IPS DF 6.9 (cell line): Measurements from ENCODE around the gene NUTM2A.
"Not testable (repeated sequence)": the region's sequence is repeated elsewhere in the genome, so short reads cannot be mapped to it uniquely, and the experiment has no call there.

Source experiments
- DNase-seq: peaks from one replicate; pipeline ENCODE4 v3.0.0-alpha.2; 2013; ENCODE audit warnings: low read depth, low spot score
- H3K27ac ChIP-seq: one replicate; pipeline ENCODE4 v1.5.1; 2013; ENCODE audit warnings: low read length, control low read depth
- H3K27me3 ChIP-seq: 2 replicates; pipeline ENCODE4 v1.6.1; 2013; ENCODE audit warnings: mild to moderate bottlenecking, low read length; ENCODE audit not compliant: control insufficient read depth, insufficient read depth
- H3K36me3 ChIP-seq: 2 replicates; pipeline ENCODE4 v1.6.1; 2013; ENCODE audit warnings: low read length; ENCODE audit not compliant: control insufficient read depth, insufficient read depth
- H3K4me1 ChIP-seq: 2 replicates; pipeline ENCODE4 v1.6.1; 2013; ENCODE audit warnings: low read length; ENCODE audit not compliant: control insufficient read depth, insufficient read depth
- H3K4me3 ChIP-seq: 2 replicates; pipeline ENCODE4 v1.5.1; 2013; ENCODE audit warnings: mild to moderate bottlenecking, low read length
- H3K9me3 ChIP-seq: 2 replicates; pipeline ENCODE4 v1.6.1; 2013; ENCODE audit warnings: low read length, inconsistent platforms; ENCODE audit not compliant: control insufficient read depth, insufficient read depth
- WGBS: extraction: QIAGEN DNeasy Blood & Tissue Kit; methylation state at CpG from one replicate; pipeline ENCODE4 v1.1.7; 2013; ENCODE audit warnings: mixed read lengths, missing lambda C conversion rate; ENCODE audit not compliant: insufficient read length, insufficient coverage; 5-methylcytosine and 5-hydroxymethylcytosine counted together

Gene NUTM2A, protein sequence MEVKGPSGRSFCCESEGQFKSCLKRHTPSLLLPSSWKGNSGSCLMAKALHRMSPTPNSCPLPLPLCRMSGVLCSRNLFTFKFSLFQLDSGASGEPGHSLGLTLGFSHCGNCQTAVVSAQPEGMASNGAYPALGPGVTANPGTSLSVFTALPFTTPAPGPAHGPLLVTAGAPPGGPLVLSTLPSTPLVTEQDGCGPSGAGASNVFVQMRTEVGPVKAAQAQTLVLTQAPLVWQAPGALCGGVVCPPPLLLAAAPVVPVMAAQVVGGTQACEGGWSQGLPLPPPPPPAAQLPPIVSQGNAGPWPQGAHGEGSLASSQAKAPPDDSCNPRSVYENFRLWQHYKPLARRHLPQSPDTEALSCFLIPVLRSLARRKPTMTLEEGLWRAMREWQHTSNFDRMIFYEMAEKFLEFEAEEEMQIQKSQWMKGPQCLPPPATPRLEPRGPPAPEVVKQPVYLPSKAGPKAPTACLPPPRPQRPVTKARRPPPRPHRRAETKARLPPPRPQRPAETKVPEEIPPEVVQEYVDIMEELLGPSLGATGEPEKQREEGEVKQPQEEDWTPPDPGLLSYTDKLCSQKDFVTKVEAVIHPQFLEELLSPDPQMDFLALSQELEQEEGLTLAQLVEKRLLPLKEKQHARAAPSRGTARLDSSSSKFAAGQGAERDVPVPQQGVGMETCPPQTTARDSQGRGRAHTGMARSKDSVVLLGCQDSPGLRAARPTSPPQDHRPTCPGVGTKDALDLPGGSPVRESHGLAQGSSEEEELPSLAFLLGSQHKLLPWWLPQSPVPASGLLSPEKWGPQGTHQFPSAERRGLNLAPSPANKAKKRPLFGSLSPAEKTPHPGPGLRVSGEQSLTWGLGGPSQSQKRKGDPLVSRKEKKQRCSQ

DNA sequence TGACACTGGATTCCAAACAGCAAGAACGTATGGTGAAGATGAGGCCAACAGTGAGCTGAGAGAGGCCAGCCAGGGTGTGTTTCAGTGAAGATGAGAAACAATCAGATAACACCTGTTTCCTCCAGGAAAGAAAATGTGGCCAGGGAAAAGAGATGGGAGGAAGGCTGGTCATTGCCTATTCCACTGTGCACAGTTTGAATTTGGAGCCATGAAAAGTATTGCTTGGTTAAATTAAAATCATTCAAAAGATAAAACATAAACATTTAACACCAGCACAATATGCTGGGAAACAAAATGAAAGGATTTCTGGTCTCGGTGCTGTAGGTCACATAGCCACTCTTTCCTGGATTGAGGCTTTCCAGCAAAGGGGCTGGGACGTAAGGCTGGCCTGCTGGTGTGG lies at the start of gene NUTM2A:
TSS of gene NUTM2A (plus strand) at position 301 of the 400 bp plus-strand sequence. CDS start 383 bp downstream, outside the sequence.
- H3K27me3 ChIP-seq, H3K36me3 ChIP-seq, H3K27ac ChIP-seq, H3K9me3 ChIP-seq, H3K4me1 ChIP-seq, H3K4me3 ChIP-seq, DNase-seq: not testable (repeated sequence)
- WGBS: no CpG with 5 or more reads among the region's 3 CpGs

- not testable (repeated sequence) for H3K9me3 ChIP-seq, DNase-seq, H3K4me3 ChIP-seq, H3K4me1 ChIP-seq, H3K27me3 ChIP-seq, H3K36me3 ChIP-seq, H3K27ac ChIP-seq
- WGBS: no CpG with 5 or more reads among the region's 3 CpGs
These were observed 47.7 kb upstream of the NUTM2A start for GRCh38 chr10:87177587-87177986.

GRCh38 chr10:87184421-87184820 lies 40.8 kb upstream of the NUTM2A start:
- no CpG with 5 or more reads among the region's 6 CpGs for WGBS
- not testable (repeated sequence) for H3K27me3 ChIP-seq, DNase-seq, H3K36me3 ChIP-seq, H3K9me3 ChIP-seq, H3K4me3 ChIP-seq, H3K4me1 ChIP-seq, H3K27ac ChIP-seq

GRCh38 chr10:87186016-87186415 lies 39.2 kb upstream of the NUTM2A start:
- not testable (repeated sequence) for H3K27me3 ChIP-seq, H3K27ac ChIP-seq, H3K9me3 ChIP-seq, H3K4me1 ChIP-seq, H3K36me3 ChIP-seq, H3K4me3 ChIP-seq, DNase-seq
- no CpG with 5 or more reads among the region's 4 CpGs for WGBS

DNA sequence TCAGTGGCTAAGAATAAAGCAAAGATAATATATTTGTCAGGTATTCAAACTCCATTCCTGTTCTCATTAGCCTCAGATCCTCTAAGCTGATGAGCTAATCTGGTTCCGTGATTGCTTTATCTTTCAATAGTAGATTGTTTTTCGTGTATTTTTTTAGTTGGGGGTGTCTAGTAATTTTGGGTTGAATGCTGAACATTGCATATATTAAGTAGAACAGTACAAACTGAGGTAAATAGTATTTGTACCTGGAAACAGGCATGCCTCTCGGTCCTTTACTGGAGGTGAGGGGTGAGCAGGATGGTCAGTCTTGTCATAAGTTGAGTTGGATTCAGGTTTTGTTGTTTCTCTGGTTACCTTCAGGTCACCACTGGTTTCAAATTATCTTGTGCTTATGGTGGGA lies 37.7 kb upstream of the NUTM2A start:
- H3K4me1 ChIP-seq, H3K27me3 ChIP-seq, DNase-seq, H3K36me3 ChIP-seq, H3K9me3 ChIP-seq, H3K27ac ChIP-seq, H3K4me3 ChIP-seq: not testable (repeated sequence)
- 100% methylated on average over 1 of the region's 3 CpGs for WGBS

GRCh38 chr10:87191841-87192240 lies 33.4 kb upstream of the NUTM2A start:
- not testable (repeated sequence) for H3K4me1 ChIP-seq, H3K4me3 ChIP-seq, H3K36me3 ChIP-seq, DNase-seq, H3K27me3 ChIP-seq, H3K27ac ChIP-seq, H3K9me3 ChIP-seq
- WGBS: no CpG with 5 or more reads among the region's 3 CpGs

DNA sequence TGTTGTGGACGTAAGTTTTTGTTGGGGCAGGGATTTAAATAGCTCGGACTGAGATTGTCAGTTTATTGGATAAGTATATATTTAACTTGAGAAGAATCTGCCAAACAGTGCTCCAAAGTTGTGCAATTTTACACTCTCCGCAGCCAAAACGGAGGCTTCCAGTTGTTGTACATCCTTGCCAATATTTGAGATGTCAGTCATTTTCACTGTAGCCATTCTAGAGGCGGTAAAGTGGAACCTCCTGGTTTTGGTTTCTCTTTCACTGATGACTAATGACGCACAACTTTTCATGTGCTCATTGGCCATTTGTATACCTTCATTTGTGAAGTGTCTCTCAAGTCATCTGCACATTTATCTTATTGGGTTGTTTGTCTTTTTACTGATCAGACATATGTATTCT lies 24.3 kb upstream of the NUTM2A start:
- not testable (repeated sequence) for H3K4me1 ChIP-seq, DNase-seq, H3K27me3 ChIP-seq, H3K4me3 ChIP-seq, H3K27ac ChIP-seq, H3K9me3 ChIP-seq, H3K36me3 ChIP-seq
- no CpG with 5 or more reads among the region's 6 CpGs for WGBS

GRCh38 chr10:87204801-87205200 lies 20.4 kb upstream of the NUTM2A start:
- H3K27me3 ChIP-seq, H3K4me1 ChIP-seq, H3K4me3 ChIP-seq, H3K27ac ChIP-seq, H3K36me3 ChIP-seq, DNase-seq, H3K9me3 ChIP-seq: not testable (repeated sequence)
- no CpG with 5 or more reads among the region's 4 CpGs for WGBS

DNA sequence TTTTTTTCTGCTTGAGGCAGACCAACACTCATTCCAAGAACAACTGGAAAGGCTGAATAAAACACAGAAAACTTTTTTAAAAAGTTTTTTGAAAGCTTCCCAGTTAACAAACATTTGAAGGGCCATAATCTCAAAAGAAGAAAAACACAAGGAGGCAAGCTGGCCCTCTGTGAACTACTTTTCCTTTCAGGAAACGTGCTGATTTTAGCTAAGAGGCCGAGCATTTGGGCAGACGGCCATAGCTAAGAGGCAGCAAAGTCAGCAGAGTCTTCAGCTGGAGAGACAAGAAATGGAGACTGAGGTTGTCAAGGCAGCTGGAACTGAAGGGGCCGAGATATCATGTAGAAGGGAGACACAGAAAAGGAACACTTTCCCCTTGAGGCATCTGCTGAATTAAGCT lies 18.3 kb upstream of the NUTM2A start:
- not testable (repeated sequence) for DNase-seq, H3K4me1 ChIP-seq, H3K27ac ChIP-seq, H3K36me3 ChIP-seq, H3K27me3 ChIP-seq, H3K9me3 ChIP-seq, H3K4me3 ChIP-seq
- WGBS: no CpG with 5 or more reads among the region's 4 CpGs

- H3K9me3 ChIP-seq, H3K4me1 ChIP-seq, DNase-seq, H3K4me3 ChIP-seq, H3K36me3 ChIP-seq, H3K27ac ChIP-seq, H3K27me3 ChIP-seq: not testable (repeated sequence)
- no CpG with 5 or more reads among the region's 5 CpGs for WGBS
These were observed 14.9 kb upstream of the NUTM2A start for GRCh38 chr10:87210309-87210708.
